GM21825 (cell line): Measurements from ENCODE around the gene SARDH.

Experiments used
- ATAC-seq: cut with Tn5 transposase; IDR thresholded peaks from one replicate; pipeline ENCODE4 v1.9.1; 2021; ENCODE audit warnings: mild to moderate bottlenecking, moderate library complexity; ENCODE audit not compliant: unreplicated experiment

Gene SARDH

GRCh38 chr9:133715295-133715865 lies 22.8 kb downstream of the SARDH start:
- ATAC-seq, result no peak

GRCh38 chr9:133714606-133715294 lies 23.4 kb downstream of the SARDH start:
- ATAC-seq, result no peak

GRCh38 chr9:133713960-133714495 lies 24.1 kb downstream of the SARDH start:
- ATAC-seq, result no peak

- ATAC-seq, result no peak
Observed at GRCh38 chr9:133713150-133713959, 24.8 kb downstream of the SARDH start.

DNA sequence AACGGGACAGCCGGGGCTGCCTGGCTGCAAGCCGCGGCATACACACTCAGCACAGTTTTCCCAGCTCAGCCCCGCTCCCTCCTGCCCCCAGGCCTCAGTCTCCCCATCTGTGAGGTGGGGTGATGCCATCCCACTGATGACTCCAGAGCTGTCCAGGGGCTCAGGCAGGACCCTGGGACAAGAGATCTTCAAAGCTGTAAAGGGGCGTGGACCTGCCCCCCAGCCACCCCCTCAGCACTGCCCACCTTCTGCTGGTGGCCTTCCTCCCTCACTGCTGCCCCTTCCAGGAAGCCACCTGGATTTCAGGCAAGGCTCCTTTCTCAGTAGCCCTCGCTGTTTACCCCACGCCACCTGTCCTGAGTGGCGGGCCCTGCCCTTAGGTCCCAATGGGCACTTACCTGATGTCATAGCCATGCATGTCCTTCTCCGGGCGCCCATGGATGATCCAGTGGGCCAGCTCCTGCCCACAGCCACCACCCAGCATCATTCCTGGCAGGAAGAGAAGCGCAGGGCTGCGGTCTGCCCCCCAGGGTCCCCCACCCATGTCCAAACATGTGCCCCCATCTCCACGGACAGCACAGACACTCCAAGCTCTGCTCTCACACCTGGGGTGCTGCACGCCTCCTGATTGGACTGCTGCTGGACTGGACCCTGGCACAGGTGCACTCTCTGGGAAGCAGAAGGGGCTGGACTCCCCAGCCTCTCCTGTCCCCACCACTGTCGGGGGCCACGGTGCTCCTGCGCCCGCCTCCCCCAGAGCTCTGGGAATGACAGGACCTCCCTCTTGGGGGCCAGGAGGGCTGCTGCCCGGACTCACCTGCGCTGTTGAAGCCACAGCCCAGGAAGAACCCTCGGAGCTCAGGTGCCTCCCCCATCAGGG lies 25.7 kb downstream of the SARDH start:
- ATAC-seq, result no peak

DNA sequence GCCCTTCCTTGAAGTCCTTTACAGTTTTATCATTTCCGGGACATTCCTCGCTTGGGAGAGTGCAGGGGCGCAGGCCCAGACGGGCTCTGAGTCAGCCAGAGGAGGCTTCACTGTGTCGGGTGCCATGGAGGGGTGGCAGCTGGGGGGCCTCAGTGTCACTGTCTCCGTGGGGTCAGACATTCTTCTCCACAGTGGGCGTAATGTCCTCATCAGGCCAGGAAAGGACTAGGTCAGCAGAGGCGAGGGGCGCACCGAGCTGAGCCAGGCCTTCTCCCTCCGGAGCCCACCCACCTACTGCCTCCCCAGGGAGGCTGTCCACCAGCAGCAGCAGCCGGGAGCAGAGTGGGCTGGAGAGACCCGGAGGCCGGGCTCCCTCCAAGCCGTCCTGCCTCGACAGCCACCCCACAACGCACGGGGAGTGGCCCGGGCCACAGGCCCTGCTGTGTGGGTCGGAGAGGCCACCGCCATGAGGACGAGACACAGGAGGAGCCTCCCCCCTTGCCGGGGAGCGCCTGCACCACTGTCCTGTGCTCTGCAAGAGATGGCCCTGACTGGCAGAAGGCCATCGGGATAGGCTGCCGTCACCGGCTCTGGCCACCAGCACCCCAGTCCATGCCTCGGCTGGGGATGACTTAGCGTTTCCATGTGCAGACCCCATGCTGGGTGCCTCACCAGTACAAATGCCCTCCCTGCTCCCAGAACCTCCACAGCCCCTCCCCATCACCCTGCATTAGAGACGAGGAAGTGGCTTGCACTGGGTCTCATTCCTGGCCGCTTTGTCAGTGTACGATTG lies 26.5 kb downstream of the SARDH start:
- no peak for ATAC-seq

GRCh38 chr9:133710661-133711427 lies 27.3 kb downstream of the SARDH start:
- ATAC-seq, result no peak

GRCh38 chr9:133709691-133710571 lies 28.2 kb downstream of the SARDH start:
- ATAC-seq, result no peak

DNA sequence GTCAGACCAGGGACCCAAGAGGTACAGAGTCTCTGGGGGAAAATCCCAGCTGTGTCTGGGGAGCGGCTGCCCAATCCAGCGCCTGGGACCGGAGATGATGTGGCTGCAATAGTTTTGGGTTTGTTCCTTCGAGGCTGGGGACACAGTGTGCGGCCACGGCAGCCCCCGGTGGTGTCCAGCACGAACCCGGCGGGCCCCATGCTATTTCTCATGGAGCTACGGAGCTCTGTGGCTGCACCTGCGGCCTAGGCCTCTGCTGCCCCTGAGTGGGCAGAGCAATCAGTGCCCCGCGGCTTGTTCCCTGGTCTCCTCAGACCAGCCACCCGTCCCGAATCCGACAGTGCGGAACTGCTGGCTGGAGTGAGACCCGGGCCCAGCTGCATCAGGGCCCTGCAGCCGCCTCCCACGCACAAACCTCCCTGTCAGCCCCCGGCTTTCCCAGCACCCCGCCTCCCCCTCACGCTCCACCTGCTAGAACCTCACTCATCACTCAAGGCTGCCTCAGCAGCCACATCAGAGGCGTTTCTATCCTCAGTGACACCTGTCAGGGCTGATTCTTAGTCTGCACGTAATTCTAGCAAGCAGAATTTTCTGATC lies 29.0 kb downstream of the SARDH start:
- ATAC-seq, result no peak

- ATAC-seq, result no peak
Observed at GRCh38 chr9:133708246-133709014, 29.7 kb downstream of the SARDH start.

- ATAC-seq, result no peak
Observed at GRCh38 chr9:133707763-133708245, 30.3 kb downstream of the SARDH start.

GRCh38 chr9:133707065-133707762 lies 30.9 kb downstream of the SARDH start:
- ATAC-seq, result no peak

DNA sequence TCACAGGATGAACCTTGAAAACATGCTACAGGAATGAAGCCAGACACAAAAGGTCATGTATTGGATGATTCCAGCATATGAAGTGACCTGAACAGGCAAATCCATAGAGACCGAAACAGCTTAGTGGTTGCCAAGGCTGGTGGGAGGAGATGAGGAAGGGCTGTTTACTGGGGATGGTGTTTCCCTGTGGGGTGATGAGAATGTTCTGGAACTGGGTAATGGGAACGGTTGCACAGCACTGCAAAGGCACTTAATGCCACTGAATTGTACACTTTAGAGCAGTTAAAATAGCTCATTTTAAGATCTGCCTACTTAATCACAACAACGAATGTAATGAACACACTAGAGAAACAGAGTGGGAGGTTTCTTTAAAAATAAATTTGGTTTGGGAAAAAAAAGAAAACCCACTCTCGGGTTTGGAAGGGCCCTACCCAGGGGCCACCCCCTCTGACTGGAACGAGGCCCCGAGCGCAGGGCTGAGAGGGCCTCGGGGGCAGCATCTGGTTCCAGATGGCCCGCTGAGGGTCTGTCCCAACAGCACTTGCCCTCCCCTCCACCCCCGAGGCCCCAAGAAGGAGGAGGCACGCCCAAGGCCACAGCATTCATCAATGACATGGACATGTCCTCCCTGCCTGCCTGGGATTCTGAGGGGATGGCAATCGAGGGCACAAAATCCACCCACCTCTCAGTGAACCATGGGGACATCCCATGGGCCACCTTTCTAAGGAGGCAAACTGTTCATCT lies 31.7 kb downstream of the SARDH start:
- no peak for ATAC-seq

DNA sequence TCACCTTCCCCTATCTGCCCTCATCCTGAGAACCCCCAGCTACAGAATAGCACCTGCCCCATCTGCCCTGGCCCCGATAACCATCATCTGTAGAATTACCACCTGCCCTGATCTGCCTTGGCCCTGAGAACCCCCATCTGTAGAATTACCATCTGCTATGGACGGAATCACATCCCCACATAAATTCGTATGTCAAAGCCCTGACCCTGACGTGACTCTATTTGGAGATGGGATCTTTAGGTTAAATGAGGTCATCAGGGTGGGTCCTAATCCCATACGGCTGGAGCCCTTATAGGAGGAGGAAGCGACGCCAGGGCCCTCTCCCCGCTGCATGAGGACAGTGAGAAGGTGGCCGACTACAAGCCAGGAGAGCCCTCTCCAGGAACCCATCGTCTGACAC lies 32.6 kb downstream of the SARDH start:
- no peak for ATAC-seq

DNA sequence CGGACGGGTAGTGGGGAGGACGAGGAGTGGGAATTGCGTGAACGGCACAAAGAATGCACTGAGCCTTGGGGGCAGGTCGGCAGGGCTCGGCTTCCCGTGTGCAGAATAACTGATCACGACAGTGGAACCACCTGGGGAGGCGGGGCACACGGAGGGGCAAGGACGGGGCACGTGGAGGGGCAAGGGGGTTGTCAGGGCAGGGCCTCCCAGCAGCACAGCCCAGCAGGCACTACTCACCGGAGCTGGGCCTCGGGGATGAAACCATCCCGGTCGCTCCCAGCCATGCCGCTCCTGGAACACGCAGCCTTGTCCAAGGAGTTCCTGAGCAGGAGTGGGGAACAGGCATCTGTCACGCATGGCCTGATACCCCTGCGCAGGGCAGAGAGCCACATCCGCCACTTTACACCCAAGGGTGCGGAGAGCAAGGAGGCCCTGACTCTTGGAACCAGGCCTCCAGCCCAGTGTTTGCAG lies 33.4 kb downstream of the SARDH start:
- no peak for ATAC-seq
